ENCODE data around the gene ZMIZ1. TPM values are rescaled to one million over a fixed set of nuclear protein-coding genes. Genes with fewer than 3 reads are reported as not detected.

The ZMIZ1 gene
- total RNA-seq, 1 donor from 2014 or later: 173 TPM

DNA sequence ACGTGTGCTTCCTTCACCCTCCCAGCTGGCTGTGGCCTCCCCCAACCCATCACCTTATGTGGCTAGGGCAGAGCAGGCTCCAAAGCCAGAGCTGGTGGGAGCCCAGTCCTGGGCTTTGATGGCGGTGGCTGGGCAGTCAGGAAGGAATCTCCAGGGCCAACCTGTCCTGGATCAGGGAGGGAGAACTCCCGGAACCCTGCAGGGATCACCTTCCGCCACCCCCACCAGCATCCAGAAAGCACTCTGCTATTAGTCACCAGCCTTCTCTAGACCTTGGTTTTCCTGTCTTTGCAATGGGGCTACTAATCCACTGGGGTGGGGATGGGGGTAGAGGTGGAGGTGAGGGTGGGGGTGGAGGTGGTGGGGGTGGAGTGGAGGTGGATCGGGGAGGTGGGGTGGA, 139.0 kb downstream of the ZMIZ1 start:
- no peaks in the 10 kb centered on the region for H3K27me3 Mint-ChIP-seq (ENCODE audit: low read depth)
- peaks cover 8% of the 10 kb centered on the region for H3K4me1 Mint-ChIP-seq
- peaks cover 28% of the 10 kb centered on the region for H3K36me3 Mint-ChIP-seq
- H3K4me3 Mint-ChIP-seq: no peak overlapping the region
- H3K9me3 Mint-ChIP-seq: no peaks in the 10 kb centered on the region
- no peak for DNase-seq (ENCODE audit: low spot score in 2 of 2, unreplicated experiment in 2 of 2)
- TF ChIP-seq, protein P1, sequence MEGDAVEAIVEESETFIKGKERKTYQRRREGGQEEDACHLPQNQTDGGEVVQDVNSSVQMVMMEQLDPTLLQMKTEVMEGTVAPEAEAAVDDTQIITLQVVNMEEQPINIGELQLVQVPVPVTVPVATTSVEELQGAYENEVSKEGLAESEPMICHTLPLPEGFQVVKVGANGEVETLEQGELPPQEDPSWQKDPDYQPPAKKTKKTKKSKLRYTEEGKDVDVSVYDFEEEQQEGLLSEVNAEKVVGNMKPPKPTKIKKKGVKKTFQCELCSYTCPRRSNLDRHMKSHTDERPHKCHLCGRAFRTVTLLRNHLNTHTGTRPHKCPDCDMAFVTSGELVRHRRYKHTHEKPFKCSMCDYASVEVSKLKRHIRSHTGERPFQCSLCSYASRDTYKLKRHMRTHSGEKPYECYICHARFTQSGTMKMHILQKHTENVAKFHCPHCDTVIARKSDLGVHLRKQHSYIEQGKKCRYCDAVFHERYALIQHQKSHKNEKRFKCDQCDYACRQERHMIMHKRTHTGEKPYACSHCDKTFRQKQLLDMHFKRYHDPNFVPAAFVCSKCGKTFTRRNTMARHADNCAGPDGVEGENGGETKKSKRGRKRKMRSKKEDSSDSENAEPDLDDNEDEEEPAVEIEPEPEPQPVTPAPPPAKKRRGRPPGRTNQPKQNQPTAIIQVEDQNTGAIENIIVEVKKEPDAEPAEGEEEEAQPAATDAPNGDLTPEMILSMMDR (IDR thresholded peaks at IDR 0.05; ENCODE audit: unreplicated experiment): no peak
- no peak overlapping the region for H3K27ac Mint-ChIP-seq

DNA sequence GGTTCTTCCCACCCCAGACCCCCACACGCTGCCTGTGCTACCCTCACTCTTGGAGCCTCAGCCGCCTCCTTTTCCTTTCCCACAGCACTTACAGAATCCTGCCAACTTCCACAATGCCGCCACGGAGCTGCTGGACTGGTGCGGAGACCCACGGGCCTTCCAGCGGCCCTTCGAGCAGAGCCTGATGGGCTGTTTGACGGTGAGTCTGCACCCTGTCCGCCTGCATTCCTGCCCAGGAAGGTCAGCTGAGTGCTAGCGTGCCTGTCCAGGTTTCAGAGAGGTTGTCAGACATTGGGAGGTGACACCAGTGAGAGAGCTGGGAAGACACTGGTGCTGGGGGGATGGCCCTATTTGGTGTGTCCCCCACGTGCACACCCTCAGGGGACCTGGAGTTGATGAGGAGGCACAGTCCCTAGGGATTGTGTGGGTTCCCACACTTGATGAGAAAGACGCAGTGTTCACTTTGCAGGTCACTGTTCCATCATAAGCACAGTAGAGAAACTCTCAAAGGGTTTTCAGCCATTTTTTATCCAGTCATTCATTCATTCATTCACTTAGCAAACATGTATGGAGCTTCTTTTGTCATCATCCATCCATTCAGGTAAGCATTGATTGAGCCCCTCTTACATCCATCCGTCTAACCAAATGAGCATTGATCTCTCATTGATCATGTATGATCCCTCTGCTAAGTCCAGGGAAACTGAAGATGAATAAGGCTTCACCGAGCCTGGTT, 139.7 kb downstream of the ZMIZ1 start:
- TF ChIP-seq, protein P1 (IDR thresholded peaks at IDR 0.05; ENCODE audit: unreplicated experiment): no peak
- Mint-ChIP-seq H3K9me3 (no peaks in the 10 kb centered on the region), H3K27me3 (ENCODE audit: low read depth) (no peaks in the 10 kb centered on the region), H3K36me3 (peaks cover 27% of the 10 kb centered on the region), H3K27ac (peak overlapping the region; percentile 43), H3K4me3 (no peak overlapping the region), H3K4me1 (peaks cover 2% of the 10 kb centered on the region)
- no peak for DNase-seq (ENCODE audit: low spot score in 2 of 2, unreplicated experiment in 2 of 2)

DNA sequence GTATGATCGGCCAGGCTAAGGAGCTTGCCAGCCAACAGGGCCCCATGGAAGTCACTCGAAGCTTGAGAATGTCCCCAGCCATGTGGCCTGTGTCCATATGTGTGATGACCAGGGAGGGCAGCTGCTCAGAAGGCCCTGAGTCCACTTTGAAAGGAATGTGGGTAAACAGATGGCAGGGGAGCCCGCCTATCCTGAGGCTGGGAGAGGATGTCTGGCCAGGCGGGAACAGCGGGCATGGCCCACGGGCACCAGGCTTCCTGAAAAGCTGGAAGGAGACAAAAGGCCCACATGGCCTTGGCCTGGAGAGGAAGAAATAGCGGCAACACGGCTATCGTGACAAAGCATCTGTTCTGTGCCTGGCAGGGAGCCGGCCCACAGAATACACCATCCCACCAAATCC, 140.6 kb downstream of the ZMIZ1 start:
- peaks cover 18% of the 10 kb centered on the region for H3K36me3 Mint-ChIP-seq
- DNase-seq (ENCODE audit: low spot score in 2 of 2, unreplicated experiment in 2 of 2): no peak
- no peaks in the 10 kb centered on the region for H3K9me3 Mint-ChIP-seq
- H3K4me1 Mint-ChIP-seq: no peaks in the 10 kb centered on the region
- no peaks in the 10 kb centered on the region for H3K27me3 Mint-ChIP-seq (ENCODE audit: low read depth)
- H3K27ac Mint-ChIP-seq: peak overlapping the region; percentile 39
- TF ChIP-seq, protein P1 (IDR thresholded peaks at IDR 0.05; ENCODE audit: unreplicated experiment): no peak
- no peak overlapping the region for H3K4me3 Mint-ChIP-seq

DNA sequence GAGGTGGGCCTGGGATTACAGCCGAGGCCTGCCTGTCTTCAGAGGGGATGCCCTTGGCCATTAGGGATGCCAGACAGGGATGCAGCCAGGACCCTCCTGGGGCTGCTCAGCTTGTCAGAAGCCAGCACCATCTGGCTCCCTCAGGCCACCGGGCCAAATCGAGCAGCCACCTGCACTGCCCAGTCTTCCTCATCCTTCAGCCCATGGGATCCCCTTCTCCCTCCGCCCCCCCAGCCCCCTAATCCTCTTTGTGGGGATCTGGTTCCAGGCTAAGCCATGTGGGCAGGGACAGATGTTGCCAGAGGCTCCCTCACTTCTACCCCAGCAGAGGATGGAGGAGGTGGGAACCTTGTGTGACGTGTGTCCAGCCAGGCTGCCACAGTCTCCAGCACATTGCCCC, 141.1 kb downstream of the ZMIZ1 start:
- Mint-ChIP-seq H3K27ac (no peak overlapping the region), H3K4me1 (no peaks in the 10 kb centered on the region)
- TF ChIP-seq, protein P1 (IDR thresholded peaks at IDR 0.05; ENCODE audit: unreplicated experiment): no peak

DNA sequence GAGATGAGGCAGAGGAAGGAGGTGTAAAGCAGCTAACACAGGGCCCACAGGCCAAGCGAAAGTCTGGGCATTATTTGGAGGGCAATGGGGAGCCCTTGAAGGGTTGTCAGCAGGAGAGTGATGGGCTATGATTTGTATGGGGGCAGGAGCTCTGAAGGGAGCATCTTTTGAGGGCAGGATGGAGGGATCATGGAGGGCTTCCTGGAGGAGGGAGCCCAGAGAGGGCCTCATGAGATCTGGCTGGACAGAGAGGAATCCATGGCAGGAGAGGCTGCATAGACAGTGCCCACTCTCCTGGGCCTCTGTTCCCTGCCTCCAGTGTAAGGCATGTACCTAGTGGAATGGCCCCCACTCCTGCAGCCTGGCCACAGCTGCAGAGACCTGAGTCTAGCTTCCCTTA, 141.9 kb downstream of the ZMIZ1 start:
- no peak overlapping the region for H3K4me3 Mint-ChIP-seq
- H3K4me1 Mint-ChIP-seq: no peaks in the 10 kb centered on the region
- H3K27ac Mint-ChIP-seq: peak overlapping the region; percentile 24
- no peaks in the 10 kb centered on the region for H3K27me3 Mint-ChIP-seq (ENCODE audit: low read depth)
- H3K36me3 Mint-ChIP-seq: peaks cover 15% of the 10 kb centered on the region
- no peaks in the 10 kb centered on the region for H3K9me3 Mint-ChIP-seq
- DNase-seq (ENCODE audit: low spot score in 2 of 2, unreplicated experiment in 2 of 2): no peak
- TF ChIP-seq, protein P1 (IDR thresholded peaks at IDR 0.05; ENCODE audit: unreplicated experiment): no peak

More for the DNA sequence above, 141.1 kb downstream of the ZMIZ1 start:
- Mint-ChIP-seq H3K4me3 (no peak overlapping the region), H3K9me3 (no peaks in the 10 kb centered on the region), H3K36me3 (peaks cover 14% of the 10 kb centered on the region), H3K27me3 (ENCODE audit: low read depth) (no peaks in the 10 kb centered on the region)
- no peak for DNase-seq (ENCODE audit: low spot score in 2 of 2, unreplicated experiment in 2 of 2)

Data from mesothelial cell of epicardium (in vitro differentiated cells).